HEK293 (cell line): ENCODE measurements around the gene LFNG.

Experiments
- CTCF ChIP-seq: fragments of 450-650 bp; formaldehyde crosslinking; IDR thresholded peaks from 2 replicates; pipeline ENCODE4 v1.5.1; 2016; ENCODE audit warnings: missing biosample characterization, missing genetic modification characterization
- SCRT2 ChIP-seq: fragments of 450-650 bp; formaldehyde crosslinking; IDR thresholded peaks from 2 replicates; pipeline ENCODE4 v1.5.1; 2016; ENCODE audit warnings: missing biosample characterization, missing genetic modification characterization
- TF ChIP-seq, protein P1 (sequence below): fragments of 450-650 bp; formaldehyde crosslinking; IDR thresholded peaks from 2 replicates; pipeline ENCODE4 v1.5.1; 2016; ENCODE audit warnings: missing biosample characterization, missing genetic modification characterization

- TF ChIP-seq CTCF (tag by site-specific recombination), result no peak
- TF ChIP-seq SCRT2 (tag by site-specific recombination), result no peak
- TF ChIP-seq, protein P1, sequence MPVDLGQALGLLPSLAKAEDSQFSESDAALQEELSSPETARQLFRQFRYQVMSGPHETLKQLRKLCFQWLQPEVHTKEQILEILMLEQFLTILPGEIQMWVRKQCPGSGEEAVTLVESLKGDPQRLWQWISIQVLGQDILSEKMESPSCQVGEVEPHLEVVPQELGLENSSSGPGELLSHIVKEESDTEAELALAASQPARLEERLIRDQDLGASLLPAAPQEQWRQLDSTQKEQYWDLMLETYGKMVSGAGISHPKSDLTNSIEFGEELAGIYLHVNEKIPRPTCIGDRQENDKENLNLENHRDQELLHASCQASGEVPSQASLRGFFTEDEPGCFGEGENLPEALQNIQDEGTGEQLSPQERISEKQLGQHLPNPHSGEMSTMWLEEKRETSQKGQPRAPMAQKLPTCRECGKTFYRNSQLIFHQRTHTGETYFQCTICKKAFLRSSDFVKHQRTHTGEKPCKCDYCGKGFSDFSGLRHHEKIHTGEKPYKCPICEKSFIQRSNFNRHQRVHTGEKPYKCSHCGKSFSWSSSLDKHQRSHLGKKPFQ (tag by site-specific recombination), result no peak
These were observed 35.1 kb downstream of the LFNG start for GRCh38 chr7:2554661-2555111.
